ENCODE measurements around the gene DUSP15.
A peak's percentile ranks its signal among the peaks of the same experiment; 100 is the strongest.

DUSP15 gene

DNA sequence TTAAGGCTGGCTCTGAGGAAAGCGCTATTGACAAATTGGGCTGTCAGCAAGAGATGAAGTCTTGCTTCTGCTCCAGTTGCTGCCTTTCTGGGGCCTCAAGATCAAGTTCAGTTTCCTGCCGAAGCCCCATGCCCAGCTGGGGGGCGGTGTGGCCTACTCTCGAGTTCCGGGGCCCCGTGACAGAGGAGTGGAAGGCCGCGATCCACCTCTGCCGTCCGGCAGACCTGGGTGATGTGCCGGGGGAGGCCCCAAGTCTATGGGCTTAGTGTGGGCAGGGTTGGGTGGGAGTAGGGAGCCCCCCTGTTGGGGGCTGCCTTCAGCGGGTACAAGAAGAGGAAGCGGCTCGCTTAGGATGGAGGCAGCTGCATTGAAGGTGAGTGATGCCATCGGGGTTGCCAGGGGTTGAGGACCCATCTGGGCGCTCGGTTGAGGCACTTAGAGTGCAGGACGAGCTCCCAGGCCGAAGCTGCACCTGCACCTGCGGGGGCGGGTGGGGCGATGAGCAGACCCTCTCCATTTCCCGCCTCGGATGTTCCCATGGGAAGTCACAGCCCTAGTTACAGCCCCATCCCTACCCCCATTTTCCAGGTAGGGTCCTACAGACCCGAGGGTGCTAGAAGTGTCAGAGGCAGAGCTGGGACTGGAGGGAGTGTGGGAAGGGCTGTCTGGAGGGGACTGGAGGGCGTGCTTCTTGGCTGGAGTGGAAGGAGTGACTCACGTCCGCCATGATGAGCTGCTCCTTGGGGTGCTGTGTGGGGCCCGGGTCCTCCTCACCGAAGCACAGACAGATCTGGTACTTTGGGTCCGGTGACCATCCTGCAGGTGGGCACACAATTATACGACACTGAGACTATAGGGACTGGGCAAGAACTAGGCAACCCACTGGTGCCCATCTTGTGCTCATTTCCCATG, 22.0 kb downstream of the DUSP15 start:
- Histone ChIP-seq H3K9me3 (ENCODE audit: control insufficient read depth, insufficient read depth, low read length) (no peaks in the 10 kb centered on the region), H3K79me2 (ENCODE audit: control insufficient read depth, low read length) (no peaks in the 10 kb centered on the region), H3K4me1 (ENCODE audit: control insufficient read depth, low read length) (no peaks in the 10 kb centered on the region), H3K27ac (ENCODE audit: low read depth, low read length) (no peak overlapping the region), H3K27me3 (ENCODE audit: control insufficient read depth, low read length) (no peaks in the 10 kb centered on the region; the same call in 1 of the 2 replicates), H3K4me3 (ENCODE audit: low read length) (no peak overlapping the region), H4K20me1 (ENCODE audit: control insufficient read depth, insufficient read depth, low read depth, low read length) (no peaks in the 10 kb centered on the region), H3K4me2 (ENCODE audit: low read length) (no peak overlapping the region), H3F3A (ENCODE audit: control insufficient read depth, insufficient read depth) (no peaks in the 10 kb centered on the region), H3K9me2 (replicated peaks; ENCODE audit: control insufficient read depth, low read length) (no peaks in the 10 kb centered on the region), H3K36me3 (ENCODE audit: control insufficient read depth, low read length) (no peaks in the 10 kb centered on the region)
- TF ChIP-seq CTCF (IDR thresholded peaks at IDR 0.05; ENCODE audit: low read depth, low read length, poor library complexity, severe bottlenecking), result no peak
- no peak for TF ChIP-seq EZH2phosphoT487 (IDR thresholded peaks at IDR 0.05; ENCODE audit: borderline replicate concordance, low read length)

GRCh38 chr20:31846793-31847138, 23.6 kb downstream of the DUSP15 start:
- TF ChIP-seq EZH2phosphoT487 (IDR thresholded peaks at IDR 0.05; ENCODE audit: borderline replicate concordance, low read length), result no peak
- peak; percentile 46 for TF ChIP-seq CTCF (IDR thresholded peaks at IDR 0.05; ENCODE audit: low read depth, low read length, poor library complexity, severe bottlenecking)
- H3K9me3 ChIP-seq (ENCODE audit: control insufficient read depth, insufficient read depth, low read length), result no peaks in the 10 kb centered on the region
- H3K4me3 ChIP-seq (ENCODE audit: low read length), result no peak overlapping the region
- no peak overlapping the region for H3K27ac ChIP-seq (ENCODE audit: low read depth, low read length)
- H4K20me1 ChIP-seq (ENCODE audit: control insufficient read depth, insufficient read depth, low read depth, low read length), result no peaks in the 10 kb centered on the region
- peaks cover under 1% of the 10 kb centered on the region; the same call in 1 of the 2 replicates for H3K27me3 ChIP-seq (ENCODE audit: control insufficient read depth, low read length)
- no peaks in the 10 kb centered on the region for H3K36me3 ChIP-seq (ENCODE audit: control insufficient read depth, low read length)
- no peaks in the 10 kb centered on the region for H3K9me2 ChIP-seq (replicated peaks; ENCODE audit: control insufficient read depth, low read length)
- H3K4me2 ChIP-seq (ENCODE audit: low read length), result no peak overlapping the region
- H3K4me1 ChIP-seq (ENCODE audit: control insufficient read depth, low read length), result peaks cover 6% of the 10 kb centered on the region; the same call in 1 of the 2 replicates
- no peaks in the 10 kb centered on the region for H3K79me2 ChIP-seq (ENCODE audit: control insufficient read depth, low read length)
- H3F3A ChIP-seq (ENCODE audit: control insufficient read depth, insufficient read depth), result no peaks in the 10 kb centered on the region

DNA sequence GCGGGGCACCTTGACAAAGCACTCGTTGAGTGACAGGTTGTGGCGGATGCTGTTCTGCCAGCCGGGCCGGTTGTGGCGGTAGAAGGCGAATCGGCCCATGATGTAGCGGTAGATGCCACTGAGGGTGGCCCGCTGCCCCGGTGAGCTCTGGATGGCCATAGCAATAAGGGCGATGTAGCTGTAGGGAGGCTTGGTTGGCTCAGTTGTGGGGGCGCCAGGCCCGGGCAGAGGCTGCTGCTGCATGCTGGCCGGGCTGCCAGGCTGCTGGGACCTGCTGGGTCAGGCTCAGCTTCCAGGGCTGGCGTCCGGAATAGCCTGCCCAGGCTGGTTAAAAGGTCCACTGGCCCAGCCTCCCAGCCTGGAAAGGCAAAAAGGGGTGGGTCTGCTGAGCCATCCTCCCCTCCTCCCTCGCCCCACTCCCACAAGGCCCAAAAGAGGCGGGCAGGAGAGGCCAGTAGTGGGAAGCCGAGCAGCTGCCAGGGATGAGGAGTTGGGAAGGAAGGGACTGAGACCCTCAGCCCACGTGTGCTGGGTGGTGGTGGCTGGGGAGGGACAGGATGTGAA, 24.9 kb downstream of the DUSP15 start, which contains the start of gene FOXS1:
TSS of gene FOXS1 (minus strand) at position 305 of the 564 bp plus-strand sequence. CDS start at position 243, 62 bp downstream.
- TF ChIP-seq EZH2phosphoT487 (IDR thresholded peaks at IDR 0.05; ENCODE audit: borderline replicate concordance, low read length) (no peak), CTCF (IDR thresholded peaks at IDR 0.05; ENCODE audit: low read depth, low read length, poor library complexity, severe bottlenecking) (no peak)
- no peaks in the 10 kb centered on the region for H3K36me3 ChIP-seq (ENCODE audit: control insufficient read depth, low read length)
- H3K4me1 ChIP-seq (ENCODE audit: control insufficient read depth, low read length), result peaks cover 6% of the 10 kb centered on the region; the same call in 1 of the 2 replicates
- no peaks in the 10 kb centered on the region for H3K9me3 ChIP-seq (ENCODE audit: control insufficient read depth, insufficient read depth, low read length)
- H3F3A ChIP-seq (ENCODE audit: control insufficient read depth, insufficient read depth), result no peaks in the 10 kb centered on the region
- no peaks in the 10 kb centered on the region for H3K79me2 ChIP-seq (ENCODE audit: control insufficient read depth, low read length)
- no peak within 1 kb of the TSS for H3K4me2 ChIP-seq (ENCODE audit: low read length)
- H3K27me3 ChIP-seq (ENCODE audit: control insufficient read depth, low read length), result peaks cover 8% of the 10 kb centered on the region
- no peaks in the 10 kb centered on the region for H4K20me1 ChIP-seq (ENCODE audit: control insufficient read depth, insufficient read depth, low read depth, low read length)
- no peaks in the 10 kb centered on the region for H3K9me2 ChIP-seq (replicated peaks; ENCODE audit: control insufficient read depth, low read length)
- H3K27ac ChIP-seq (ENCODE audit: low read depth, low read length), result no peak within 1 kb of the TSS
- H3K4me3 ChIP-seq (ENCODE audit: low read length), result no peak within 1 kb of the TSS

Data from DOHH2 (cell line).